Right lung (tissue), 5 donors: ENCODE data around the gene EEPD1. TPM values are rescaled to one million over a fixed set of nuclear protein-coding genes. Genes with fewer than 3 reads are reported as not detected.
A peak's percentile ranks its signal among the peaks of the same experiment; 100 is the strongest.

Source experiments
- DNase-seq, 2 donors: peaks; one replicate each; pipeline ENCODE4 v3.0.0-alpha.2; 2013
- polyA plus RNA-seq, 5 donors: library from polyadenylated mRNA; unstranded; fragments of 120-200 nt; gene quantifications; one replicate each; pipeline versions ENCODE4 v1.2.1 to v1.2.3, GENCODE V29; 2013; ENCODE audit warnings: inconsistent platforms in 1 of 5, low replicate concordance in 1 of 5; ENCODE audit not compliant: insufficient read length in 5 of 5, insufficient read depth in 1 of 5

EEPD1 gene
- polyA plus RNA-seq, 5 donors: 13.8 to 19.5 (median 18.0) TPM

DNA sequence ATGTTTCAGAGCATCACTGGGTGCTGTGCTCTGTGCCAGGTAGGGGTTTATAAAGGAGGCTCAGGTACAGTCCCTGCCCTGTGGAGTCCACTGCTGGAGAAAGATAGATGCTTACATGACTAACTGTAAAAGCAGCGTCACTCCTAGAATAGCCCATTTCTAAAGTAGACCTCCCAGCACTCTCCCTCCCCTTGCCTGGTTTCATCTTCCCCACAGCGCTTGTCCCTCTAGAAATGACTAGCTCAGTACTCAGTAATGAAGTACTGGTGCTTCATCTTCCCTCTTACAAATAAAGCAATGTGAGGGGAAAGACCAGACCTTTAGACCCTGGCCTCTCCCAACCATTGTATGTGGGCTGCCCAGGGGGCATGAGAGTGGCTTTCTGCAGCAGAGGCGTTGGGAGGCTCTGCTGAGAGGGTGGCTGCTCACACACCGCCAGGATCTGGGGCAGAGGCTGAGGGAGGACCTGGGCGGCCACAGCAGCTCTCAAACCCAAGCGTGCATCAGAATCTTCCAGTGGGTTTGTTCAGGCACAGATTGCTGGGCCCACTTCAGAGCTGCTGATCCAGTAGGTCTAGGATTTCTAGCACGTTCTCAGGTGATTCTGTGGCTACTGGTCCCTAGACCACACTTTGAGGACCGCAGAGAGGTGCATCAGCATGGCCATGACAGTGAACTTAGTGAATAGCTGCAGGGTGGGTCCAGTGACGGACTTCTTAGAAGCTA lies 126.3 kb downstream of the EEPD1 start:
- DNase-seq: no peak

DNA sequence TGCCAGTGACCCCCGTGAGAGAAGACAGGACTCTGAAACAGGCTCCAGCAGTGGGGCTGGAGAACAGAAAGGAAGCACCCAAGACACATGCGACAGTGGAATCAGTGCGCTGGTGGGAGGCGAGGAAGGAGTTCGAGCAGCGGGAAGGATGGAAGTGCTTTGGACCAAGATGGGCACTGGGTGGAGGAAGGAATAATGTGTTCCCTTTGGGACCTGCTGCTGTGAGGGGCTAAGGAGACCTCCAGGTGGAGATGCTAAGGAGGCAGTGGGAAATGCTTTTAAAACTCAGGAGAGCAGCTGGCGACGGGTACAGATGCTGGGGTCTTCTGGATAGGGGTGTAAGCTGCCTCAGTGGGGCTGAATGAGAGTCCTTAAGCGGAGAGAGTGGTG lies 126.9 kb downstream of the EEPD1 start:
- no peak for DNase-seq

- DNase-seq: no peak
Measured at GRCh38 chr7:36280840-36281812, 128.1 kb downstream of the EEPD1 start.

GRCh38 chr7:36281945-36282717 lies 129.1 kb downstream of the EEPD1 start:
- DNase-seq: no peak

DNA sequence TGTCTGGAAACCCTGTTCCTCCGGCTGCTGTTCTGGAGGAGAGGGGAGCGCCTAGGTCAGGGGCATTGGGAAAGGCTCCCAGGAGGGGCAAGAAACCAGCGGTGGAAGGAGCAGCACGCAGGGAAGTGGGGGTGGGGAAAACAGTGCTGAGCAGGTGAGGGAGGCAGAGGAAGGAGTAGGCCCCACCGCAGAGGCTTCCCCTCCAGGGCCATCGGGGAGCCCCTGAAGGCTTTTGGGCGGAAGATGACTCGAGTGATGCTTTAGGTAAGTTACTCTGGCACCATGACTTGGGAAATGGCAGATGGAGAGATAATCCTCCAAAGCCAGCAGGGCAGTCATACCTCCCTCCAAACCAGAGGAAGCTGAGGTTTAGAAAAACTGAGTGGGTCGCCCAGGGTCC lies 130.1 kb downstream of the EEPD1 start:
- DNase-seq: no peak

DNA sequence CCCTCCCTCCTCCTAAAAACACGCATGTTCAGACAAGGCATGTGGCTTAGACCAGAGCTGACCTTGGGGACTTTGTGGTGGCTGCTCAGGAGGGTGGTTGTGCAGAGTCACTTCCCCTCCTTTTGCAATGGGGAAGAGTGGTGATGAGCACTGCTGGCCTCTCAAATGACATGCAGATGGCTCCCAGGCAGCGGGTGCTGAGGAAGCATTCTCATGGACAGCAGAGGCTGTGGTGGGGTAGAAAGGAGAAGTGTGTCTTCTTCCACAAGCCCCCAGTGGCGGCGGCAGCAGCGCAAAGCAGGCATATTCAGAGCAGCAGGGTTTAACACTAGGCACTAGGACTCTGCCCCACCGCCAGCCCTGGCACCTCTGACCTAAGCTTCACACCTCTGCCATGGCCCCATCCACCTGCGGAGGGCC lies 130.7 kb downstream of the EEPD1 start:
- DNase-seq: no peak

- no peak for DNase-seq
Measured at GRCh38 chr7:36284456-36285090, 131.5 kb downstream of the EEPD1 start.

DNA sequence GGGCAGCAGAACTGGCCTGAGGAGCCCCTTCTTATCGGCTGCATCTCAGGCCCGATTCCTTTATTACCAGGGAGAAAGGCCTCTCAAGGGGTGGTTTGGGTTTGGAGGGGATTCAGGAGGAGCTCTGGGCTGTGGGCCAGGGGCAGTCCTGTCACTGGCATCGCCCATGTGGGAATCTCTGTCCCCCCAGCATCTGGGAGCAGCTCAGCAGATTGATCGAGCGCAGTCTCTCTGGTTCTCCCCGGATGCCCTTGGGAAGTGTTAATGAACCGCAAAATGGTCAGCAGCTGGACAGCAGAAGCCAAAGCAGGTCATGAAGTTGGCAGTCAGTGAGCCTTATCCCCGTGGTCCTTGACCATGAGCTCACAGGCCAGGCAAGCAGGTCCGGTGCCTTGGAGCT lies 132.2 kb downstream of the EEPD1 start:
- no peak for DNase-seq

DNA sequence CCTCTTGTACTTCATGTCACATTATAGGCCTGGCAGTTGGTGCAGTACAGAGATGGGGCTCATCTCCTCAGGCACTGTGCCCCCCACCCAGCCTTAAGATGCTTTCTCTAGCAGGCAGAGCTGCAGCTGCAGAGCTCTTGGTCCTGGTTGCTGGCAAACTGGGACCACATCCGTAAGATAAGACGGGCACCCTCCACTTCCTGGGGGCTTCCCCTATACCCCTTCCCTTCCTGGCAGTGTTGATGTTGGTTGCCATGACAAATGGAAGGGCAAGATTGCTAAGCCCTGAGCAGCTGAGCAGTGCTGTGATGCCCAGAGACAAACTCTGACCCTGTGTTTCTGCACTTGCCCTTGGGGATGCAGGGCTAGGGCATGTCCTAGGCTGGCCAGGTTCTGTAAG lies 133.2 kb downstream of the EEPD1 start:
- no peak for DNase-seq

- no peak for DNase-seq
Measured at GRCh38 chr7:36286688-36287087, 133.6 kb downstream of the EEPD1 start.

DNA sequence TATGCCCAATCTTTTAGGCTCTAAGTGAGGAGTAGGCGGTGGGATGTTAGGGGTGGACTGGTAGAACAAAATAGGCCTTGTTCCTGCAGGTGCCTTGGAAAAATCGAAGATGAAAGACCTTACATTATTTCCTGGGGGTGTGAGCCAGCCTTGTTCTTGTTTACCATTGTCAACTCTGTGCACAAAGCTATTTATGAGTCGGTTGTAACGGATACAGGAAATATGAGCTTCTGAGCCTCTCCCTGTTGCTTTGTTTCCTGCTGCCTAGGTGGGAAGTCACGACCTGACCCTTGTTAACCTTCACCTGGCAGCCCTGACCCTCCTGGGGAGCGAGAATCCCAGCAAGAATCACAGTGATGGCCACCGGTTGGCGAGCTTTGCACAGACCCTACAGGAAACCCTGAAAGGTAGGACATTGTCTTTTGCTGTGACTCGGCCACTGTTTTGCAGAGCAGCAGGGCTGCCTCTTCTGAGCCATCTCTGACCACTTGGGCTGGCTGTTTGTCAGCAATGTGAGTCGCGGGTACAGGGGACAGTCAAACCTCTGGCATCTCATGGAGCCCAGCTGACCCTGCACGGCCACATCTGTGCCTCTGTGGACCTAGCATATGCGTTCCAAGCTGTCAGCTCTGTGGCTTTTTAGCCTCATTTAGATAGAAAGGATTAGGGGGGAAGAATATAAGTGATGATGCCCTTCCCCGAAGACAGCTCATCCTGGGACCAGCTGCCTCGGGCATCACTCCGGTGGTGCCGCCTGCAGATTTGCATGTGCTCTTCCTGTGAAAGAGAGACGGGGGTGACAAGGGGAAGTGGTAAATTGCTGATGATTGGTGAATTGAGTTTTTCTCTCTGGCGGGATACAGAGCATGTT lies 134.6 kb downstream of the EEPD1 start:
- DNase-seq: no peak

GRCh38 chr7:36288501-36288900 lies 135.4 kb downstream of the EEPD1 start:
- no peak for DNase-seq

- DNase-seq: no peak
Measured at GRCh38 chr7:36289833-36290661, 137.0 kb downstream of the EEPD1 start.

DNA sequence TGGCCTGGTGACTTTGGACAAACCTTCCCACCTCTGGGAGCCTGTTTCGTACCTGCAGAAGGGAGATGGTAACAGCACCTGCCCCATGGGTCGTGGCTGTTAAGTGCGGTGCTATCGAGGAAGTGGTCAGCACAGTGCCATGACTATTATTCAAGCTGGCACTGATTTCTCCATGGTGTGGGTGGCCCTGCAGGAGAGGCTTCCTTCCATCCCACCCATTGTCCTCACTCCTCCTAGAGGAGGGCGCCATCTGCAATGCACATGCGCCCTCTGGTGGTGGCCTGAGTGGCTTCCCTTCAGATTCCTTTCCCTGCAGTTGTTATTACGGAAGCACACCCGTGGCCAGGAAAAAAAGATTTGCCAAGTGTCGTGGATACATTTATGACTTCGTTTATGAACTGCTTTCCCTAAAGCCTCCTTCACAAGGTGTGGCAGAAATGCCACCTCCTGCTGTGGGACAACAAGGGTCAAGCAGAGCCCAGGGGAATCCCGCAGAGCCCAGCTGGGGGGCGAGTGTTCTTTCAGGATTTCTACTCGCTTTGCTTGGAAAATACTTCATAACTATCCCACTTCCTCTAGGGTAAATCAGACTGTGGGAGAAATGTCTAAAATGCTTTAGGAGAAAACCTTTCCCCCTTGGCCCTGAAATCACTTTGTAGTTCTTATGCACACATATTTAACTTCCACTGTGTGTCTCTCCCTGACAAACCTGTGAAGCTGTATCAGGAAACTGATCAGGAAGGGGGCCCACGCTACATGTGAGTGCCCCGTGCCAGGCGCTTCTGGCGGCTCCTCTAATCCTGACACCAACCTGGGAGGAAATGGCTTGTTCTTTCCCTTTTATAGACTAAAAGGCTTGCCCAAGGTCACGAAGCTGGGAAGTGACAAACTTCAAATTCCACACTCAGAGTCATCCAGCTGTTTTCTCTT lies 138.6 kb downstream of the EEPD1 start:
- peak; percentile 89 to 90 for DNase-seq

DNA sequence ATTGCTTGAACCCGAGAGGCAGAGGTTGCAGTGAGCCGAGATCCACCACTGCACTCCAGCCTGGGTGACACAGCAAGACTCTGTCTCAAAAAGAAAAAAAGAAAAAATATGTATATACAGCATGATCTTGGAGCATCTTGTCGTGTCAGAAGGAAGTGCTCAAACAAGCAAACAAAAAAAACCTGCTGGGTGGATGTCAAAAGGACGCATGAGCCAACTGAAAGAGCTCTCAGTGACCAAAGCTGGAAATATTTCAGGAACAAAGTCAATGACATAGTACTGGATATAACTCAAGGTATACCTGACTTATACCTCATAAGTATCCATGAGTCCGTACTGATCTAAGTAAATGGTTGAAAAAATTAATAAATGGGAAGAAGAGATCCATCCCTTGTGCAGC lies 142.0 kb downstream of the EEPD1 start:
- DNase-seq: no peak

GRCh38 chr7:36296284-36296683 lies 143.2 kb downstream of the EEPD1 start:
- DNase-seq: no peak

DNA sequence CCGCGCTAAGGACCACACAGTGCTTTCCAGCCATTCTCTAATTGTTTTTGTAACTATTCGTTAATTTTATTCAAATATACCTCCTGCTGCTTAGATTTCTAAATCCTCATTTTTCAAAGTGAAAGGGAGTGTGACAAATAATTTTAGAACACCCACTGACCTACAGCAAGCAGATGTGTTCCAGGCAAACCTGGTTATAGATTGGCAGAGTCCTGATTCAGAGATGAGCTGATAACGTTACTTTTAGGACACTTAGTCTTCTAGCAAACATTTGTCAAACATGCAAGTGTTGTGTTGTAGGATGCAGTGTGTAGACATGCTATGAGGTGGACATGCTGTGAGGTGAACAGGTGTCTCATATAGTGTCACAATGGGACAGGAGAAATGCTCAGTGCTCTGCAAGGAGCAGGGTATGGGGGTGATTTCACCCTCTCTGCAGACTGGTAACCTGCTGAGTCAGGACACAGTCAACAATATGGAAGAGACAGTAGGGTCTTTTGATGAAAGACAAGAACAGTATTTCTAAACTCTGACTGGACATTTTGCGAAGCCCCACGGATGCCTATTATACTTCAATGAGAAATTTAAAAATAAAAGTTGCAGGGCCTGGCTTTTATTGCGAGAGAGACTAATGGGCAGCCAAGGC lies 144.4 kb downstream of the EEPD1 start:
- no peak for DNase-seq

DNA sequence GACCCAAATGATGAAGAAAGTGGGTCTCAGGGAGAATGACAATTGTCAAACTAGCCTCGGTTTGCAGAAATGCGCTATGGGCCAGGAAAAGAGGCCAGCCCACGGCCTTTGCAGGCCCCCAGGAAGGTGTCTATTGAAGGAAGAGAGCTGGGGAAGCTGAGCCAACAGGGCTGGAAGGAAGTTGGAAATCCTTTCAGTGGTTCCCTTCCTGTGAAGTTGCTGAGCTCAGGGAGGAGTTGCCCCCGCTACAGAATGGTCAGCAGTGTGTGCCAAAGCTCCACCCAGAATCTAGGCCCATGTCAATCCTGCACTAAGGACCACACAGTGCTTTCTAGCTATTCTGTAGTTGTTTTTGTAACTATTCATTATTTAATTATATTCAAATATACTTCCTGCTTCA lies 145.1 kb downstream of the EEPD1 start:
- DNase-seq: peak; percentile 67 to 68
